Cerebellar cortex (tissue), 1 donor: Measurements from ENCODE around the gene VWA8.
"Not testable (repeated sequence)": the region's sequence is repeated elsewhere in the genome, so short reads cannot be mapped to it uniquely, and the experiment has no call there.

Source experiments
- DNase-seq: peaks from one replicate; pipeline ENCODE4 v3.0.0-alpha.2; 2015; ENCODE audit warnings: low spot score

The VWA8 gene

DNA sequence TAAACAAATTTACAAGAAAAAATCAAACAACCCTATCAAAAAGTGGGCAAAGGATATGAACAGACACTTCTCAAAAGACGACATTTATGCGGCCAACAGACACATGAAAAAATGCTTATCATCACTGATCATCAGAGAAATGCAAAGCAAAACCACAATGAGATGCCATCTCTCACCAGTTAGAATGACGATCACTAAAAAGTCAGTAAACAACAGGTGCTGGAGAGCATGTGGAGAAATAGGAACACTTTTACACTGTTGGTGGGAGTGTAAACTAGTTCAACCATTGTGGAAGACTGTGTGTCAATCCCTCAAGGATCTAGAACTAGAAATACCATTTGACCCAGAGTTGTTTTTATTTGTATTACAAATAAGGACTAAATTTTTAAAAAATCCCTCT, 215.4 kb downstream of the VWA8 start:
- DNase-seq, result not testable (repeated sequence)

DNA sequence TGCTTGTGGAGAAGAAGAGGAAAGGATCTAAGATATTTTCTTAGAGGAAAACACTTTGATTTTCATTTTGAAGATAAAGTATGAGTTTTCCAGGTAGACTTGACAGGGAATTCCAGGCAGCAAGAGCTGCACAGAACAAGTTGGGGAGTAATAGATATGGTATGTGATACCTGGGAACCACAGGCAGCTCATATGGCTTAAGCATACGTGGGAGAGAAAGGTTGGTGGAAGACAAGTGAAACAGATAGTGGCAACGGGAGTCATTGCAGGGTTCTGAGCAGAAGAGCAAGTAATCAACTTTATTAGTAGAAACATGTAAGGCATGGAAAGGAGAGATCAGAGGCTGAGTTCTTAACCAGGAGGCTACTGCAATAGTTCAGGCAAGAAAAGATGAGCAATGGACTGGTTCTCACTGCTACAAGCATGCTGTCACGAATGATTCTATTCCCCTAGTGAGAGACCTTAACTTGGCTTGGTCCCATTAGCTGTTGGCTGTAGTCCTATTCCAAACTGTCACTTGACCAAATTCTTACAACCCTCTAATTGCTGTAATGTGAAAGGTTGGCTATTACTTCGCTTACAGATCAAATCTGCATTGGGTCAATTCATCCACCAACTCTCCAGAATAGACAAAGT, 217.9 kb downstream of the VWA8 start:
- DNase-seq, result no peak

DNA sequence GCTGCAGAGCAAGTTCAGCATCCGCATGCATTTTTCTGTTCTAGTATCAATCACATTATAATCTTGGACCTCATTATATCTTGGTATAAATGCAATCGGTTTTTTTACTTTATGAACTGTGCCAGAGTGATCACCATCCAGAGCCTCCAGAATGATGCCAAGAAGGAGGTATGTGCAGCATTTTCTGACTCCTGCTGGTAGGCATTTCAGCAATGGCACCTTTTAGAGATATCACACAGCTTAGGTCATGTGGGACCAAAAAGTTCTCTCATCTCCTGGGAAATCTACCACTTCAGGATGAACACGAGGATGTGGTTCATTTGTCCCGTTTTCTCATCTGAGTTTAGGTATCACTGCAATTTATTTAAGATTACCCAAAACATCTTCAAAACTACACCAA, 220.4 kb downstream of the VWA8 start:
- no peak for DNase-seq

DNA sequence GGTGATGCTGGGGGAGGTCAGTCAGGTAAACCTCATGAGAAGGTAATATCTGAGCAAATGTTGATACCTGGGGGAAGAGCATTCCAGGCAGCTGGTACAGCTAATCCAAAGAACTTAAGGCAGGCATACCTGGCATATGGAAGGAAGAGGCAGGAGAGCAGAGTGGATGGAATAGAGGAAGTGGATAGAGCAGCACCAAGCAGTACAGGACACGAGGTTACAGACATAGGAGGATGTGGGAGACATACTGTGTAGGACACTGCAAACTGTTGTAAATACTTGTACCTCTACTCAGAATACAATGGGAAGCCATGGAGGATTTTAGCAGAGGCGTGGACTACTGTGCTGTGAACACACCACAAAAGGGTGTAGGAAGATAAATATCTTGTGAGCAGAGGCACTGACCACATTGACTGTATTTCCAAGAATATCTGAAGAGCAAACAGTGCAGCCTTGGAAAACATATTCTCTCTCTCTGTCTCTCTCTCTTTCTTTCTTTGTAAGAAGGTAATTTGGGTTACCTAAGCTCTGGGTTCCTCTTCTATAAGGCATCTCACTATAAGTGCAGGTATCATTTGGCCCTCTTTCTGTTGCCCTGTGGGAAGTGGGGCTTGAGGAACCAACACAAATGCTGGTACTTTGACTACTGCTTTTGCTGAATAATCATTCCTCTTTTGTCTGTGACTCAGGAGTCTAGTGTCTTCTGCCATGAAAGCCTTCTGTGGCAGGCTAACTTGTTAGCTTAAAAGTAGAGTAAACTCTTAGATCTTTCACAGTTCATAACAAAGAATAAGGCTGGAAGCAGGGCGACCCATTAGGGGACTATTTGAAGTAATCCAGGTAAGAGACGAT, 238.0 kb downstream of the VWA8 start:
- DNase-seq, result no peak

DNA sequence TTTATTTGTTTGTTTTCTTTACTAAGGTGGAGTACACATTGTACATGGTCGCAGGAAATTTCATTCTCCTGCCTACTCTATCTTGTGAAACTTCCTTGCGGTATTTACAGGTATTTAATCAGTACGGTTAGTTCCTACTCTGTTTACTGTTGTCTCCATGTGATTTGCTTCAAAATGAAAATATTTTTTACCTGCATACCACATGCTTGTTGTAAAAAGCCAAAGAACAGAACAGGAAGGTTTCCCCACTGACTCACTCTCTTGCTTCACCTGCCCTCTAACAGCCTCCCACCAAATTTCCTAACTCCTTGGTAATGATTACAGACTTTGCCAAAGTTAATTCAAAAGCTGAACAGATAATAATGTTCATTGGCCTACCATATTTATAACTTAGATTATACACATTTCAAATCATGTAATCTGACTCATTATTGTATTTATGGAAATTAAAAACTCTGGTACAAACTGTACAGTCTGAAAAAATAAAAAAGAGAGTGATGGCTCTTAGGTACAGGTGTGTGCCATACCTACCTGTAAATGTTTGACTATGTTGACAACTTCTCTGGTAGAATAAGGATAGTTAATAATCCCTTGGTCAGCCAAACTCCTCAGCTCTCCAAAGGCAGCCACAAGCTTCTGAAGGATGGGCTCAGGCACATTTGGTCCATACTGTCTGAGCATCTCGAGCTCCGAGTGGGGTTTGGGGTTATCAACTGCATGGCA, 239.9 kb downstream of the VWA8 start:
- DNase-seq, result no peak

DNA sequence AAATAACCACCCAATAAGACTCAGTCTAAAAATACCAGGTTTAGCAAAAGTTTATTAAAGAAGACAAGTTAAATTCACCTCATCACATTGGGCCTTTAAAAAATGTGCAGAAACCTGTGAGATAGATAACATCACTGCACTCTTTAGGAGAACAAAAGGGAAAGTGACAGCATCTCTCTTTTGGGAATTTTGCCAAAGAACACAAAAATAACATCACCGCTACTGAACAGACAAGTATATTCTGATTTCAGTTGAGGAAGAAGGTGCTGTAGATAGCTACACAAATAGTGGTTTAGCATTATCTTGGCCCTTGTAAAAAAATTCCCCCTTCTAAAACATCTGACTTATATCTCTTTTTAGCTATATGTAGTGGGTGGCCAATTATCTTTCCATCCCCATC, 244.7 kb downstream of the VWA8 start:
- peak; percentile 18 for DNase-seq

DNA sequence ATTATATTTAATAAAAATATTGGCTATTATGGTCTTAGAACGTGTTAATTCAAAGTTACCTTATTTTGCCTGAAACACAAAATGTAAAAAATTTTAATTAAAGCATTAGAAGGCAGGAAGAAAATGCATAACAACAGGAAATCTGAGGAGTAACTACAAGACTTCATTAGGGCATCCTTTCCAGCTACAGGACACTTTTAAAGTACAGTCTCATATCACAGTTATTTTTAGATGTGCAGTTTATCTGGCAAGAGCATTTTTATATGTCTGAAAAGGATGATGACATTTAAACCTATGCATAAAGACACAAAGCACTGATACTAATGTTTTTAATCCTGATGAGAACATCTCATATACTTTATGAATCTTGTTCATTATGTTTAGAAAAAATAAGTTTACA, 247.5 kb downstream of the VWA8 start:
- no peak for DNase-seq

DNA sequence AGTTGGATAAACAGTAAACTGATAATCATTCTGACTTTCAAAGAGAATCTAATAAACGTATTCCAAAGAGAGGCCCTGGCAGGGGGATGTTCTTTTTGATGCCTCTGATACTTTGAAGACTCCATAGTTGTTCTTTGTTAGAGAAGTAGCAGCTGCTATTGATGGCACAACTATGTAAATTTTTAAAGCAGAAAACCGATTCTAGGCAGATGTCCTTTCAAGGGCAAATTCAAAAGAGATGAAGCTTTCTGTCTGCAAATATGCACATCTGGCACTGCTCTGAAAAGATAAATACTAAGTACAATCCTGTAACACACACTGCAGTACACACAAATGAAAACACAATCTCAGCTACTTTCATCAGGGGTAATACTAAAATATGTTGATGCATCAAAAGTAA, 250.1 kb downstream of the VWA8 start:
- no peak for DNase-seq

DNA sequence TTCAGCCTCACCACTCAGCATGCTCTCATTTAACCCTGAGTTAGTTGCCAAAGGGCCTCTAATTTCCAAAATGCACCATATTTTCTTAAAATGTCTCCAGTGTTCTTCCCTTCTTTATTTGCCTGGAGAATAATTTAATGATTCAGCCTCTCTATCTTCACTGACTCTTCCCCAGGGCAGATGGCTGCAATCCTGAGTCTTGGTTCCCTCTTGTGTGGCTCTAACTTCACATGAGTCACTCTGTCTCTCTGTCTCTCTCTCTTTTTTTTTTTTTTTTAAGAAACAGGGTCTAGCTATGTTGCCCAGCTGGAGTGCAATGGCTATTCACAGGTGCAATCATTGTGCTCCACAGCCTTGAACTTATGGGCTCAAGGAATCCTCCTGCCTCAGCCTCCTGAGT, 251.4 kb downstream of the VWA8 start:
- DNase-seq, result no peak

DNA sequence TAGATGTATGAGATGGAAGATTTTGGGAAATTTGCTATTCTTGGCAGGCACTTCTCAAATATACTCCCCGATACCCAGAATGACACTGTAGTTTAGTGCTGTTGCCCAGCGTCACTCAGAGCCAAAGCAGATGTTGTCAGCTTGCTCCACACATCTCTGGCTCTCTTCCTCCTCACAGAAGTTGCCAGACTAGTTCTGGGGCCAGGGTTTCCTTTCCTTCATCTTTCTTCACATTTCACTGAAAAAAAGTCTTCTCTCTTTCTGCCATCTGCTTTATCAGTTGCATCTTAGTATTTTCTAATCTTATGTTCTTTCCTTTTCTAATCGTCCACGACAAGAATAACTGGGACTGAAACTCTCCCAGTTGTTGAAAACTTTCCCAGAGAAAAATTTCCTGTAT, 252.2 kb downstream of the VWA8 start:
- DNase-seq, result no peak

DNA sequence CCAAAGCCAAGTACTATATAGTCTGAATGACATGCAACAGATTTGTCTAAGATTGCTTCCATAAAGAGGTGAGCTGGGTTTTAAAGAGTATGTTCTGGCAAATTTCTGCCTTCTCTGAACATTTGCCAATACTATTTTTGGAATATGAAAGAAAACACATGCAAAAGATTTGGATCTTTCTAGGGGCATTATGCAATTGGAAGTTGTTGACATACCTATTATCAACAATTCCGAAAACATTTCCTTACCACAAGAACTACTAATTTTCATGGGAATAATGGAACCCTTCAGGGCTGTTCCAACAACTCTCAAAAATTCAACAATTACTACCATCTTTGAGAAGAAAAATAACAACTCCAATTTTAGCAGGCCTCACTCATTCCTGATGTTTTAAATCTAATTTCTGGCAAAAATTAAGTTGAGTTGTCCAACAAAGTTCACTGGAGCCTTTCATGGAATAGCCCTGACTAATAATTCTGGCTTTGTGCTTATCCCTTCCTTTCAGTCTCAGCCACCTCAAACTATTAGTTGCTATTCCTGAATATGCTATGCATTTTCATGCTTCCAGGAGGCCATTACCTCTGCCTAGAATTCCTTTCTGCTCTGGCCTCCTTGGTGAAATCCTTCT, 253.6 kb downstream of the VWA8 start:
- no peak for DNase-seq

DNA sequence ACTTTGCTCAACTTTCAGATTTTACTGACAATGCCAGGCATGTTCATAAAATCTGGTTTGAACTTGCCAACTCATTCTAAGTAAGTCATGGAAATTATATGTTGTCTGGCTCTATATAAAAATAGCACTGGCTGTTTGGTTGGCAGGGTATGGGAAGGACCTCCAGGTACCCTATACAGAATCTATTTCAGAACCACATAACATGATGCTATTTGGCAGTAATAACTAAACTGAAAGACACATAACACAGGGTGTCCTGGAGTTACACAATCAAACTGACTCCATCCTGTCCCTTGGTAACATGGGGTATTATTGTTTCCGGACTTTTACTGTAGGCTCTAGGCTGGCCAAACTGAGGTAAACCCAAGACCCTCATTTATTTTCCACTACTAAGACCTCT, 254.8 kb downstream of the VWA8 start:
- DNase-seq, result no peak

DNA sequence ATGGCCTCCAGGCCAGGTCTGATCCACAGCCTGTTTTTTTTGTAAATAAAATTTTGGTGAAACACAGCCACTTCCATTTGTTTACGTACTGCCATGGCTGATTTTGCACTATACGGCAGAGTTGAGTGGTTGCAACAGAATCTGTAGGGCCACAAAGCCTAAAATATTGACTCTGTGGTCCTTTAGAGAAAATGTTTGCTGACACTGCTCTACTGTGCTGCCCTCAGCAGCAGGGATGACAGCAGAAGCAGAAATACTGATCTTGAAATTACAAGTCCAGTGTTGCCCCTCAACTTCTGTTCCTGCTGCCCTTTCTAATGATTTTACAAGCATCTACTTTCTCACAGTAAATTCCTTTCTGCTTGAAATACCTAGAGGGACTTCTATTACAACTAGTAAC, 258.4 kb downstream of the VWA8 start:
- no peak for DNase-seq

DNA sequence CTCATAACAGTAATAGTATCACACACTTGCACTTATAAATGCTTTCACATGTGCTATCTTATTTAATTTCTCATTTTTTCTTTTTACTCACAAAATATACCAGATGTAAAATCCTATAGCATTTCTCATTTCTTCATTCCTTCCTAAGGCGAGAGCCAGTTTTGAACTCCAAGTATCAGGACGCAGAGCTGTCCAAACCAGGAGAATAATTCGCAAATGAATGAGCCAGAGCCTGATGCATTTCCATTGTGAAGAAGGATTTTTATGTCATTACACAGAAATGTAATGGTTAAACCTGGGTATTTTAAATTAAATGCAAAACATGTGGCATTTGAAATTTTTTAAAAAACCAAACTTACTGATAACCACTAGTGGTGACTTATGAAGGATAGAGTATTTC, 259.2 kb downstream of the VWA8 start:
- no peak for DNase-seq

DNA sequence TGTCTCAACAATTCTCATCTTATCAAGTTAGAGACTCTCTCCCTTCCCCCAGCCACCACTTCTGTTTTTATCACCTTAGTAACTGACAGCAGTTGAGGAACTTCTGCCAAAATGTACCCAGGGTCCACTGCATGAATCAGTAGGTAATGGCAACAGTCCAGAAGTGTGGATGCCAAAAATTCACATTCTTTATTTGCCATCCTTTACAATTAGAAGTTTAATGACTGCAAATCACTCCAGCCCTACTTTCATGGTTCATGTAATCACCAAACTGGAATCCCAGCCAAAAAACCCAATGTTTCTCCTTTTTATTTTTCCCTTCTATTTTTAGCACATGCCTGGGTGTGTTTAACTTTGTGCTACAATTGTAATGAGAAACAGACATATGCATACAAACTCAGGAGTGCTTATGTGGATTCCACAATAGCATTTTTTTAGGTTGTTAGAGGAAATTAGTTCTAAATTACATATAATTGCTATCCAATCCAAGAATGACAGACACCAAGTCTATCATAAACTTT, 260.1 kb downstream of the VWA8 start:
- DNase-seq, result peak; percentile 41

DNA sequence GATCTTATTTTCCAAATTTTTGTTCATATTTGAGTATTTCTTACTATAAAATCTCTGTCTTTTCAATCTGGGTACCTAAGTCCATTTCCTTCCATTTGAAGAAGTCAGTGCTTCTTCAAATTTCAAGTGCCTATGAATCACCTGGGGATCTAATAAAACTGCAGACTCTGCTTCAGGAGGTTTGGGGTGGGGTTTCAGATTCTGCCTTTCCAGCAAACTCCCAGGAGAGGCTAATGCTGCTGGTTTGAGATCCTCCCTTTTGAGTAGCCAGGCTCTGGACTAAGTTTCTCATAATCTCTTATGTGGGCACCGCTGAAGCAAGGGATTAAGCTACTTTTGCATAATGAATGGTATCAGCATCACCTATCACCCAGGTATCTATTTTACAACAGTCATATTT, 261.1 kb downstream of the VWA8 start:
- DNase-seq, result no peak

DNA sequence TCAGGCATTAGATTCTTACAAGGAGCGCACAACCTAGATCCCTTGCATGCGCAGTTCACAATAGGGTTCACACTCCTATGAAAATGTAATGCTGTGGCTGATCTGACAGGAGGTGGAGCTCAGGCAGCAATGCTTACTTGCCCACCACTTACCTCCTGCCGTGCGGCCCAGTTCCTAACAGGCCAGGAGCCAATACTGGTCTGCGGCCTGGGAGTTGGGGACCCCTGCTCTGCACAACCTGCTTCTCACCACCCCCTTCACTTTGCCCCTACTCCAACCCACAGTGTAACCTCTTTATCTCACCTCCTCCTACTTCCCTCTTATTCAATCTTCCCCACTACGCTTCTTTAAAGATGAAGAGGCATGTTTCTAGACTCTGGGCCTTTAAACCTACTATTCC, 263.3 kb downstream of the VWA8 start:
- no peak for DNase-seq

DNA sequence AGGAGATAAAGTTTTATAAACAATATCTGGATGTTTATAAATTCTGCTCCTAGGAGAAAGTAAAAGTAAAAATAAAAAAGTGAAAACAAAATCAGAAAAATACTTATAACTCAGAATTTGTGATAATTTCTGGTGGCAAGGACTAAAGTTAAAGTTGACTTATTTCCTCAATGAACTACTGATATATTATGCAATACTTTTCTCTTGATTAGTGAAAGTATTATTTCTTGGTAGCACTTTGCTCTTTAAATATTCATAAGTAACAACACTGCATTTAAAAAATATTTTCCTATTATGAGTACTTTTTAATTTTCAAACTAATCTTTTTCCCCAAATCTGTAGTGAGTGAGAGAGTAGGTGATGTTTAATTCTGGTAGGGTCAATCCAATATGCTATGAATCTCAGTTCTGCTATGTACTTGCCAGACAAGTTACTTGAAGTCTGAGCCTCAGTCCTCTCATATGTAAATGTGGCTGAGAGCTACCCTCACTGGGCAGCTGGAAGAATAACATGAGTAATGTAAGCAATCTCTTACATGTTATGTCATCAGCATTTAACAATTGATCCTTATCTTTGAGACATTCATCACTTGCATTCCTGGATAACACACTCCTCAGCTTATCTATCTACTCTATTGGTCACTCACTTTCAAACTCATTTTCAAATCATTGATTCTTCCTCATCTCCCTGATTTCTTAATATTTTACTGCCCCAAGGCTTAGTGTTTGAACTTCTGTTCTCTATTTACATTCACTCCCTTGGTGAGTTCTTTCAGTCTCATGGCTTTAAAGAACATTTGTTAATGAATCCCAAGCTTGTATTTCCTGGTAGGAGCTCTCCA, 264.5 kb downstream of the VWA8 start:
- no peak for DNase-seq

DNA sequence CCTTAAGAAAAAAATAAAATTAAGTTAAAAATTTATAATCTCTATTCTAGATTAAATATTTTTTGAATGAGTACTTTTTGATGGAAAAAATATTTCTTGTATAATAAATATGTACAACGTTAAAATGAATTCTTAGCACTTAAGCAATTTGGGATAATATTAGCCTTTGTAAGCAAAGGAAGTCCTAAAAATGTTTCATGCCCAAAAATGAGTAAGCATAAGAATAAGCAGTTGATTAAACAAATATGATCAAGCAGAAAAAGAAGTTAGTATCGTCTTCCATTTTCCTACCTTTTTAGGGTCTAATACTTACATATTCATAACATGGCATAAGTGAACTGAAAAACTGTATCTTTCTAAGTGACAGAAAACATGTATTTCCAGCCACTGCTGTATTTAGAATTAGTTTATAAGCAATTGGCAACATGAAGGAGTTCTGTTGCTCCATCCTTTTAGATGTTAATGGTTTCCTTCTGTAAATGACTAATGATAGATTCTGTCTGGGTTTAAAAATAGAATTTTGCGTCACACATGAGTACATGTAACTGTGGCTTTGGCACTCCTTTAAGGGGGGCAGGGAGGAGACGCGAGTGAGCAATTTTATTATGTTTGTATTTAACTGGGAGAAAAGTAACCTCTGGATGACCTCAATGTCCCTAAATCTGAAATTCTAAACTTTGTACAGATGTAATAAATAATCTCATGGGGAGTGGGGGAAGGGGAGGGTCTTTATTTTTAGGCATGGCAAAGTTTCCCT, 266.2 kb downstream of the VWA8 start:
- DNase-seq, result no peak

DNA sequence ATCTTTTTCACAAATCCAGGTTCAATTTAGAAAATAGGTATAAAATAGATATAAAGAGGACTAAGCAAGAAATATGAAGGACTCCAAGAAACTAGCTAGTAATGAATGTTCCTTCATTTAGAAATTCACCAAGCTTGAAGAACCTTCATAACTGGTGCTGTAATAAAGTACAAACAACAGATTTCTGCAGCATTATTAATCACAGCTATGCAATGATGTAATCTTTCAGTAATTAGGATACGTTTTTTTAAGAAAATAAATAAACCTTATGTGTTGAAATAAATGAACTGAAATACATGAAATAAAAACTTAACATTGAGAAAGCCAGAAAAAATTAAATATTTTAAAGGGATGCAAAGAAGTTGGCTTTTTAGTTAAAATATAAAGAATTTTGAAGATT, 267.5 kb downstream of the VWA8 start:
- no peak for DNase-seq

DNA sequence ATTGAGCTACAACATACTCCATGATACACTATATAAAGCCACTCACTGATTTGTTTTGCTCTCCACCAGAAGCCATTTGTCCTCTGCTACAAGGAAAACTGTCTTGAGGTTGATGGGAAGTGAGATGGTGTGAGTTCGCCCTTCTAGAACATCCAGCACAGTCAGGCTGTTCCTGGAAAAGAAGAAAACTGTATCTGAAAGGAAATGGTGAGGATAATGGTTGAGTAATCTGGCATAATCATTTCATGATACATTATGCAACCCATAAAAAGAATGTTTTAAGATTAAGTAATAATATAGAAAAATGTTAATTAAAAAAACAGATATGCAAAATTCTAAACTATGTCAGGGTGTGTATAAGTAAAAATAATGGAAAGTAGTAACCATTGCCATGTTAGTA, 269.6 kb downstream of the VWA8 start:
- no peak for DNase-seq
